ENCODE results near the gene CCDC43.
"Not testable (repeated sequence)": the region's sequence is repeated elsewhere in the genome, so short reads cannot be mapped to it uniquely, and the experiment has no call there.

Gene CCDC43

GRCh38 chr17:44700288-44700687 is 10.7 kb upstream of the CCDC43 start:
- H3K9ac ChIP-seq (ENCODE audit: low read depth, low read length); H3K4me3 ChIP-seq (ENCODE audit: low read depth, low read length); H3K9me3 ChIP-seq (ENCODE audit: control insufficient read depth, insufficient read depth, low read length); H3K4me1 ChIP-seq (ENCODE audit: control insufficient read depth, insufficient read depth, low read length); H3K36me3 ChIP-seq (ENCODE audit: control insufficient read depth, insufficient read depth, low read length); H3K27me3 ChIP-seq (ENCODE audit: control insufficient read depth, insufficient read depth, low read length): not testable (repeated sequence)

DNA sequence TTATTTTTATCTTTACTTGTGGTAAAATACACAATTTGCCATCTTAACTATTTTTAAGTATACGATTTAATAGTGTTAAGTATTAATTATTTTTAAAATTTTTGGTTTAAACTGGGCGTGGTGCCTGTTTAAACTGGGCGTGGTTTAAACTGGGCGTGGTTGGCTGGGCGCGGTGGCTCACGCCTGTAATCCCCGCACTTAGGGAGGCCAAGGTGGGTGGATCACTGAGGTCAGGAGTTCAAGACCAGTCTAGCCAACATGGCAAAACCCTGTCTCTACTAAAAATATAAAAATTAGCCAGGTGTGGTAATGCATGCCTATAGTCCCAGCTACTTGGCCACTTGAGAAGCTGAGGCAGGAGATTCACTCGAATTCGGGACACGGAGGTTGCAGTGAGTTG is 4.0 kb upstream of the CCDC43 start:
- peaks cover 2% of the 10 kb centered on the region for H3K4me1 ChIP-seq (ENCODE audit: control insufficient read depth, insufficient read depth, low read length)
- H3K9ac ChIP-seq (ENCODE audit: low read depth, low read length) = no peak overlapping the region
- H3K36me3 ChIP-seq (ENCODE audit: control insufficient read depth, insufficient read depth, low read length) = no peaks in the 10 kb centered on the region
- no peaks in the 10 kb centered on the region for H3K9me3 ChIP-seq (ENCODE audit: control insufficient read depth, insufficient read depth, low read length)
- no peaks in the 10 kb centered on the region for H3K27me3 ChIP-seq (ENCODE audit: control insufficient read depth, insufficient read depth, low read length)
- H3K4me3 ChIP-seq (ENCODE audit: low read depth, low read length) = no peak overlapping the region

DNA sequence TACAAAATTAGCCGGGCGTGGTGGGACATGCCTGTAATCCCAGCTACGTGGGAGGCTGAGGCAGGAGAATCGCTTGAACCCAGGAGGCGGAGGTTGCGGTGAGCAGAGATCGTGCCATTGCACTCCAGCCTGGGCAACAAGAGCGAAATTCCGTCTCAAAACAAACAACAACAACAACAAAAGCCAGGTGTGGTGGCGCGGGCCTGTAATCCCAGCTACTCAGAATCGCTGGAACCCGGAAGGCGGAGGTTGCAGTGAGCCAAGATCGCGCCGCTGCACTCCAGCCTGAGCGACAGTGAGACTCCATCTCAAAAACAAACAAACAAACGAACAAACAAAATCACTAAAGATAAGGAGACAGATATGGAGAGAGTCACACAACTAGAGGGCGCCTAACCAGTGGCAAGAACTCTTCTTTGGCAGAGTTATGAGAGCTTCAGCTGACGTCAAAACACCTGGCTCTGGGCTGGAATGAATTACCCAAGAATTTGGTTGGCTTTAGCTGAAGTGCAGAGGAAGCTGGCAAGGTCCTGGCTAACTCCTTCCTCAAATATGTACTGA is 1.2 kb upstream of the CCDC43 start:
- not testable (repeated sequence) for H3K27me3 ChIP-seq (ENCODE audit: control insufficient read depth, insufficient read depth, low read length); H3K36me3 ChIP-seq (ENCODE audit: control insufficient read depth, insufficient read depth, low read length); H3K4me1 ChIP-seq (ENCODE audit: control insufficient read depth, insufficient read depth, low read length); H3K9ac ChIP-seq (ENCODE audit: low read depth, low read length); H3K9me3 ChIP-seq (ENCODE audit: control insufficient read depth, insufficient read depth, low read length)
- peak overlapping the region; percentile 8 for H3K4me3 ChIP-seq (ENCODE audit: low read depth, low read length)

DNA sequence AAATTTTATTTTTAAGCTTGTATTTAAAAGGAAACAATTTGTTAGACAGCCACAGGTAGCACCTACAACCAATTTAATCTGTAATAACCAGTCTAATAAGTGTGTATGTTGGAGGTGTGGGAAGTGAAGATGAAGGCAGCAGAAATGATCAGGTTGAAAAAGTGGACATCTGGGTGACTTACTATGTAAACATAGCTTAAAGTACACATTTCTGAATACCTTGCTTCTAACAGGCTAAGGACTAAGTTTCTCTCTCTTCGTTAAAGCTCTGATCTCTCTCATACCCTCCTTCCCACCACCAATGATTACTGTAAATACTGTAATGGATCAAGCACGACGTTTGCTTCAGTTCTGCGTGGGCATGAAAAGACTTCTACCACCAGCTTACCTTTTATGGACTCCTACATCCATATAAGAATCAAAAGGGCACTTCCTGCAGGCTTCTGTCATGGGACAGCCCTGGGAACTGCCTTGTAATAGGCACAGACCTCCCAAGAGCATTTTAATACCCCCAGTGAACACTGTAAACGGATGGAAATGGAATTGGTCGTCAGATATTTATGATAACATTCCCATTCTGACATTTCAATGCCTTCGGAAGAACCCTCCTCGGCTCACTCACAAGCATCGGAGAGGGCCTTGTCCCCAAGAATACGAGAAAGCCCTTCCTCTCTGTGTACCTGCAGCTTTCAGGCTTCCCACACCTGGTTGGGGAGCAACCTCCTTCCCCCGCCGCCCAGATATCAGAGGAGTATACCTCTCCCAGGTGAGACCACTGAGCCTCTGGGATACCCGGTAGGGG is 700 bp downstream of the CCDC43 start:
- H3K9me3 ChIP-seq (ENCODE audit: control insufficient read depth, insufficient read depth, low read length) = no peaks in the 10 kb centered on the region
- H3K4me3 ChIP-seq (ENCODE audit: low read depth, low read length) = peak overlapping the region; percentile 100
- H3K36me3 ChIP-seq (ENCODE audit: control insufficient read depth, insufficient read depth, low read length) = no peaks in the 10 kb centered on the region
- peaks cover 4% of the 10 kb centered on the region for H3K4me1 ChIP-seq (ENCODE audit: control insufficient read depth, insufficient read depth, low read length)
- H3K27me3 ChIP-seq (ENCODE audit: control insufficient read depth, insufficient read depth, low read length) = no peaks in the 10 kb centered on the region
- peak overlapping the region; percentile 99 for H3K9ac ChIP-seq (ENCODE audit: low read depth, low read length)

DNA sequence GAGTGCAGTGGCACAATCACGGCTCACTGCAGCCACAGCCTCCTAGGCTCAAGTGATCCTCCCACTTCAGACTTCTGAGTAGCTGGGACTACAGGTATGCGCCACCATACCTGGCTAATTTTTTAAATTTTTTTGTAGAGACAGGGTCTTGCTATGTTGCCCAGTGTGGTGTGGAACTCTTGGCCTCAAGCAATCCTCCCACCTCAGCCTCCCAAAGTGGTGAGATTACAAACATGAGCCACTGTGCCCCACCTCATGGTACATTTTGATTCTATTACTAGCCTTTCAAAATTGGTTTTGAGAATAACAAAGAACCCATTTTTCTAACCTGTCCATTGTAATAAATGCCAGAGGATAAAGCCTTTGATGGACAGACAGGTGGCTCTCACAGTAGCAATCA is 1.4 kb downstream of the CCDC43 start:
- no peaks in the 10 kb centered on the region for H3K27me3 ChIP-seq (ENCODE audit: control insufficient read depth, insufficient read depth, low read length)
- peaks cover 2% of the 10 kb centered on the region for H3K36me3 ChIP-seq (ENCODE audit: control insufficient read depth, insufficient read depth, low read length)
- no peak overlapping the region for H3K9ac ChIP-seq (ENCODE audit: low read depth, low read length)
- no peaks in the 10 kb centered on the region for H3K9me3 ChIP-seq (ENCODE audit: control insufficient read depth, insufficient read depth, low read length)
- peaks cover 4% of the 10 kb centered on the region for H3K4me1 ChIP-seq (ENCODE audit: control insufficient read depth, insufficient read depth, low read length)
- peak overlapping the region; percentile 100 for H3K4me3 ChIP-seq (ENCODE audit: low read depth, low read length)

GRCh38 chr17:44687756-44688155 is 1.8 kb downstream of the CCDC43 start:
- H3K4me1 ChIP-seq (ENCODE audit: control insufficient read depth, insufficient read depth, low read length) = peaks cover 4% of the 10 kb centered on the region
- H3K9me3 ChIP-seq (ENCODE audit: control insufficient read depth, insufficient read depth, low read length) = no peaks in the 10 kb centered on the region
- no peak overlapping the region for H3K9ac ChIP-seq (ENCODE audit: low read depth, low read length)
- peaks cover 4% of the 10 kb centered on the region for H3K36me3 ChIP-seq (ENCODE audit: control insufficient read depth, insufficient read depth, low read length)
- no peaks in the 10 kb centered on the region for H3K27me3 ChIP-seq (ENCODE audit: control insufficient read depth, insufficient read depth, low read length)
- no peak overlapping the region for H3K4me3 ChIP-seq (ENCODE audit: low read depth, low read length)

GRCh38 chr17:44683303-44683702 is 6.3 kb downstream of the CCDC43 start:
- not testable (repeated sequence) for H3K36me3 ChIP-seq (ENCODE audit: control insufficient read depth, insufficient read depth, low read length); H3K4me3 ChIP-seq (ENCODE audit: low read depth, low read length); H3K9ac ChIP-seq (ENCODE audit: low read depth, low read length); H3K9me3 ChIP-seq (ENCODE audit: control insufficient read depth, insufficient read depth, low read length); H3K4me1 ChIP-seq (ENCODE audit: control insufficient read depth, insufficient read depth, low read length); H3K27me3 ChIP-seq (ENCODE audit: control insufficient read depth, insufficient read depth, low read length)

GRCh38 chr17:44677136-44677535 is 12.4 kb downstream of the CCDC43 start:
- no peak overlapping the region for H3K4me3 ChIP-seq (ENCODE audit: low read depth, low read length)
- H3K36me3 ChIP-seq (ENCODE audit: control insufficient read depth, insufficient read depth, low read length) = peaks cover 1% of the 10 kb centered on the region
- no peaks in the 10 kb centered on the region for H3K9me3 ChIP-seq (ENCODE audit: control insufficient read depth, insufficient read depth, low read length)
- H3K9ac ChIP-seq (ENCODE audit: low read depth, low read length) = no peak overlapping the region
- H3K4me1 ChIP-seq (ENCODE audit: control insufficient read depth, insufficient read depth, low read length) = no peaks in the 10 kb centered on the region
- no peaks in the 10 kb centered on the region for H3K27me3 ChIP-seq (ENCODE audit: control insufficient read depth, insufficient read depth, low read length)

GRCh38 chr17:44673893-44674292 is 15.7 kb downstream of the CCDC43 start:
- Histone ChIP-seq H3K4me3 (ENCODE audit: low read depth, low read length) (no peak overlapping the region), H3K36me3 (ENCODE audit: control insufficient read depth, insufficient read depth, low read length) (no peaks in the 10 kb centered on the region), H3K9me3 (ENCODE audit: control insufficient read depth, insufficient read depth, low read length) (no peaks in the 10 kb centered on the region), H3K9ac (ENCODE audit: low read depth, low read length) (no peak overlapping the region), H3K27me3 (ENCODE audit: control insufficient read depth, insufficient read depth, low read length) (no peaks in the 10 kb centered on the region), H3K4me1 (ENCODE audit: control insufficient read depth, insufficient read depth, low read length) (no peaks in the 10 kb centered on the region)

DNA sequence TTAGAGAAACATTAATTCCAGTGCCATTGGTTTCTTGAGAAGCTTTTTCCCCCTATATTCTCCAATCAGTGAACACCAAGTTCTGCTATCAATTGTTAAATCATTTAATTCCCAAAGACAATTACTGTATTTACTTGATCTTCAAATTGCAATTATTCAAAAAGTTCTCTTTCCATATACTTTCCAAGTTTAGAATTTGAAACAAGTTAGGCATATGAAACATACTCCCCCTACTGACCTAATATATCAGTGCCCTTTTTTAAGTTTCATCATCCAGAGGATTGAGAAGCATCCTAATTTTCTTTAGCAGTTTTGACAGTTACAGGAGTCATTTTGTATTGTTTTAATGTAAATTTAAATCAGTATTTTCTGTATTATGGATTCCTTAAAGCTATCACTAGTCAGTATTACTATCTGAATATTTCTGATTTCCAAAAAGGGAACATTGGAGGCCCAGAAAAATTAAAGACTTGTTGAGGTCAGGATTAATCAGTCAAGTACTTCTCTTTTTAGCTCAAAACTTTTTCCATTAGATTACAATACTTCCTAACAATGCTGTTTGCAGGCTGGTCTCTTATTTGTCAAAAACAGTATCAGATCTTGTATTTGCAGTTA is 17.0 kb downstream of the CCDC43 start:
- Histone ChIP-seq H3K9me3 (ENCODE audit: control insufficient read depth, insufficient read depth, low read length) (no peaks in the 10 kb centered on the region), H3K9ac (ENCODE audit: low read depth, low read length) (no peak overlapping the region), H3K4me1 (ENCODE audit: control insufficient read depth, insufficient read depth, low read length) (no peaks in the 10 kb centered on the region), H3K36me3 (ENCODE audit: control insufficient read depth, insufficient read depth, low read length) (no peaks in the 10 kb centered on the region), H3K4me3 (ENCODE audit: low read depth, low read length) (no peak overlapping the region), H3K27me3 (ENCODE audit: control insufficient read depth, insufficient read depth, low read length) (no peaks in the 10 kb centered on the region)

- no peak overlapping the region for H3K4me3 ChIP-seq (ENCODE audit: low read depth, low read length)
- no peak overlapping the region for H3K9ac ChIP-seq (ENCODE audit: low read depth, low read length)
- H3K9me3 ChIP-seq (ENCODE audit: control insufficient read depth, insufficient read depth, low read length) = no peaks in the 10 kb centered on the region
- H3K4me1 ChIP-seq (ENCODE audit: control insufficient read depth, insufficient read depth, low read length) = no peaks in the 10 kb centered on the region
- no peaks in the 10 kb centered on the region for H3K36me3 ChIP-seq (ENCODE audit: control insufficient read depth, insufficient read depth, low read length)
- no peaks in the 10 kb centered on the region for H3K27me3 ChIP-seq (ENCODE audit: control insufficient read depth, insufficient read depth, low read length)
These were observed 23.6 kb downstream of the CCDC43 start for GRCh38 chr17:44666006-44666405.

GRCh38 chr17:44664867-44665266 is 24.7 kb downstream of the CCDC43 start:
- no peak overlapping the region for H3K9ac ChIP-seq (ENCODE audit: low read depth, low read length)
- H3K9me3 ChIP-seq (ENCODE audit: control insufficient read depth, insufficient read depth, low read length) = no peaks in the 10 kb centered on the region
- no peaks in the 10 kb centered on the region for H3K36me3 ChIP-seq (ENCODE audit: control insufficient read depth, insufficient read depth, low read length)
- H3K4me1 ChIP-seq (ENCODE audit: control insufficient read depth, insufficient read depth, low read length) = no peaks in the 10 kb centered on the region
- H3K4me3 ChIP-seq (ENCODE audit: low read depth, low read length) = no peak overlapping the region
- H3K27me3 ChIP-seq (ENCODE audit: control insufficient read depth, insufficient read depth, low read length) = no peaks in the 10 kb centered on the region
